ENCODE results near the gene SVIL.
"Not testable (repeated sequence)": the region's sequence is repeated elsewhere in the genome, so short reads cannot be mapped to it uniquely, and the experiment has no call there.

Gene SVIL

DNA sequence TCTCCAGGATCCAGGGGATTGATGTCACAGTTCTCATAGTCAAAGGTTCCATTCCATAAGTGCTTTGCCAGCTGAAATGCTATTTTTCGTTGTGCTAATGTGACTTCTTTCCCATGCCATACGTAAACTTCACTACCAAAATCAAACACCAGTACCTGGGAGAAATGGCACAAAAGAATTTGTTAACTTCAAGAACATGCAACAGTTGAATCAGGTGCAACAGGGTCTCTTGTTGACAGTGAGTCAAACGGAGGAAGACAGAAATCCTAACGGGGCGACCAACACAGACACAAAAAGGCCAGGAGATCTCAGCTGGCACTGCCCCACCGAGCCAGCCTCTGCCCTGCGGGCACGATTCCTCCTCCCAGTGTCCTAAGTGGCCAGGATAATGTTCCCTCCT, 150.1 kb downstream of the SVIL start:
- not testable (repeated sequence) for DNase-seq (ENCODE audit: low spot score)

GRCh38 chr10:29482591-29483431, 152.0 kb downstream of the SVIL start:
- peak; percentile 78 for DNase-seq (ENCODE audit: low spot score)

DNA sequence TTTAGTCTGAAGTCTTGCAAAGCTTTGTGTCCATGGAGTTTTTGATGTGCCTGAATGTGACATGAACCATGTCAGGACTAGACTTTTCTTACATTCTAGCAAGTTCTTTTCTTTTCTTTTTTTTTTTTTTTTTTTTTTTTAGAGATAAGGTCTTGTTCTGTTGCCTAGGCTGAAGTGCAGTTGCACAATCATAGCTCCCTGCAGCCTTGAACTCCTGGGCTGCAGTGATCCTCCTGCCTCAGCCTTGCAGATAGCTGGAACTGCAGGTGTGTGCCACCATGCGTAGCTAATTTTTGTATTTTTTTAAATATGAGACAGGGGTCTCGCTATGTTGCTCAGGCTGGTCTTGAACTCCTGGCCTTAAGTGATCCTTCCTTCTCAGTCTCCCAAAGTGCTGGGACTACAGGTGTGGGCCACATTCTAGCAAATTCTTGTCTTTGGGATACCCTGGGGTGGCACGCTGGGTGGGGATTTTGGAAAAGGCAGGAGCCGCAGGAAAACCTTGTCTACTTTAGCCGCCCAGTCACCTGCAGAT, 152.8 kb downstream of the SVIL start:
- DNase-seq (ENCODE audit: low spot score), result no peak

DNA sequence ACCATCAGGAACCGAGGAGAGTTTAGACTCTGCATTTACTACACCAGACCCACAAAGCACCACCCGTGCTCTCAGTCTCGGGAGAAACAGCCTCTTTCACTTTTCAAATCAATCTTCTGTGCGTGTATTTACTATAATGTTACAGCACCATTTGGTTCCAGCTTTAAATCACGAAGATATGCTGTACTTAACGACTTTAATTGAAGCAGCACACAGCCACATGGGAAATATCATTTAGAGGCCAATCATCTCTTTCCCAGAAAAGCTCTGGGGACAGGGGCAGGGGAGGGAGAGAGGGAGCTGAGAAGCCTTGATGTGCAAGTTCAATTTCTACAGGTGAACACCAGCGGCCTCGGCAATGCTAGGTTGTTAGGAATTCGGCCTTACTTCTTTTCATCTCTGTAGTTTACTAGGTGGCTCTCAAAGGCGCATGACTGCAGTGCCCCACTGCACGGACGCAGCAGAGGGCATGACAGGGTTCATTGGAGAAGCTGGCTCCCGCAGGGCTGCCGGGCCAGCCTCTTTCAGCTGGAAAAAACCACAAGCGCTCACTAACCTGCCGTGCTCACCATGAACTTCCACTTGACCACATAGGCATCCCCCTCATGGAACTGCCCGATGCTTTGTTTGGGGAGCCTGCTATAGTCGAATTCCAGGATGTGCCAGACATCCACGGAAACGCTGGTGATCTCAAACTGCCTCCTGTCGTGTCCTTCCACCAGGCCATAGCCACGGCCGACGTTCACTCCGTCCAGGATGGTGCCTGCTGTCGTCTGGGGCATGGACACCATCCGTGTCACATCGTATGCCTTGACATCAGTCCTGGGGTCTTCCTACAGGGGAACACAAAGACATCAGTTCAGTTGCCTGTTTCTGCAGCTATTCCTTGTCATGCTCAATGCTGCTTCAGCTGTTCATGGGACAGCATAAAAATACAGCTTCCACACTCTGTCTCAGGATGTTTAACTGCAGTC, 154.5 kb downstream of the SVIL start:
- peak; percentile 87 for DNase-seq (ENCODE audit: low spot score)

- DNase-seq (ENCODE audit: low spot score), result peak; percentile 61
Measured at GRCh38 chr10:29479081-29479925, 155.5 kb downstream of the SVIL start.

DNA sequence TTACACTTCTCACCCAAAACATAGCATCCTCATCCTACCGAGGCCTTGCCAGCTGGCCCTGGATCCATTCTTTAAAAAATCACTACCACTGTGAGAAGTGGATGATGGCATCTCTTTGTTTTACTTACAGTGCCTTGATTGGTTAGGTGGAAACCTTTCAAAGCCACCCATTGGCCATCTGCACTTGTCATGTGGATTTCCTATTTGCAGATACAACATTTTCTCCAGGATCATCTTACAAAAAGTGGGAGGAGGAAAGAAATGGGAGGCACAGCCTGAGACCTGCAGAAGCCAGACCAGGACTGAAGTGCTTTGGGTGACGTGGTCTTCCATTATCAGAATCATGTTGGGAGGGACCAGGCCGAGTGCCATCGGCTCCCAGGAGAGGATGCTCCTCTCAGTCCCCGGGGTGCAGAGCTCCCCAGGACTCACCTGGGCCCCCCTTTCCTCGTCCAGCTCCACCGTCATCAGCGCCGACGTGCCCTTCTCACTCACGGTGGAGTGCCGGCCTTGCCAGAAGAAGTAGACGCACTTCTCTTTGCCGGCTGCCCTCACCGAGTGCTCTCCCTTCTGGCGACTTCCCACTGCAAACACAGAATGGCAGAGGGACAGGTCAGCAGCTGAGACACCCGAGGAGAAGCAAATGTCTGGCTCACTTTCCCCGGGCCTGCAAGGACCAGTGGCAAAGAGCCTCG, 161.2 kb downstream of the SVIL start:
- peak; percentile 44 for DNase-seq (ENCODE audit: low spot score)

- peak; percentile 23 for DNase-seq (ENCODE audit: low spot score)
Measured at GRCh38 chr10:29473087-29473356, 161.7 kb downstream of the SVIL start.

GRCh38 chr10:29472301-29473086, 162.3 kb downstream of the SVIL start:
- DNase-seq (ENCODE audit: low spot score), result peak; percentile 78

- DNase-seq (ENCODE audit: low spot score), result peak; percentile 96
Measured at GRCh38 chr10:29471544-29471859, 163.3 kb downstream of the SVIL start.

DNA sequence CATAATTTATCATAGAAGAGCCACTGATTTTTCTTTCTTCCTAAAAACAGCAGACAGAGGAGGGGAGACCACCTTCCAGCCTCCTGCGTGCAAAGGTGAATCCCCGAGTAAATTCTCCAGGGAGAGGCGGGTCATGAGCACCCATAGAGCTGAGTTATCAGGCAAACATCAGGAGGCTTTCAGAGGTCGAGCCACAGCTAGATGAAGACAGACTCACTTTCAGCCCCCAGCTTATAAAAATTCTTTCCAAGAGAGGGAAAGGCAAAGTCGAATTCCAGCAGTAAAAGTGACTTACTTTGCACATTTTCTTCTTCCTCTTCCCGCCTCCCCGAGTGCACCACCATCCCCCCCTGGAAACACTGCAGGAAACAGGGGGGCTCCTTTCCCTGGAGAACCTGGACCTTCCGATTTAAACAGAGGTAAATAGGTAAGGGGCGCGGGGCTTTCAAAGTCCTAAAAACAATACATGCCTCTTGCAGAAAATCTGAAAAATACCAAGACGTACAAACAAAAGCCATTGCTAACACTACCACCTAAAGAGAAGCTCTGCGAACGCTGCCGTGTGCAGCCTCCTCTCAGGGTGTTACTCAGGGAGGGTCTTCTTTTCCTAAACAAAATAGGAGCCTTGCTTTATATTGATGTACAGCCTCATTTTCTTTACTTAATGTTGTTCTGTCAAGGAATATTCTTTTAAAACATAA, 163.8 kb downstream of the SVIL start:
- DNase-seq (ENCODE audit: low spot score), result peak; percentile 19

- DNase-seq (ENCODE audit: low spot score), result peak; percentile 22
Measured at GRCh38 chr10:29470355-29470705, 164.4 kb downstream of the SVIL start.

DNA sequence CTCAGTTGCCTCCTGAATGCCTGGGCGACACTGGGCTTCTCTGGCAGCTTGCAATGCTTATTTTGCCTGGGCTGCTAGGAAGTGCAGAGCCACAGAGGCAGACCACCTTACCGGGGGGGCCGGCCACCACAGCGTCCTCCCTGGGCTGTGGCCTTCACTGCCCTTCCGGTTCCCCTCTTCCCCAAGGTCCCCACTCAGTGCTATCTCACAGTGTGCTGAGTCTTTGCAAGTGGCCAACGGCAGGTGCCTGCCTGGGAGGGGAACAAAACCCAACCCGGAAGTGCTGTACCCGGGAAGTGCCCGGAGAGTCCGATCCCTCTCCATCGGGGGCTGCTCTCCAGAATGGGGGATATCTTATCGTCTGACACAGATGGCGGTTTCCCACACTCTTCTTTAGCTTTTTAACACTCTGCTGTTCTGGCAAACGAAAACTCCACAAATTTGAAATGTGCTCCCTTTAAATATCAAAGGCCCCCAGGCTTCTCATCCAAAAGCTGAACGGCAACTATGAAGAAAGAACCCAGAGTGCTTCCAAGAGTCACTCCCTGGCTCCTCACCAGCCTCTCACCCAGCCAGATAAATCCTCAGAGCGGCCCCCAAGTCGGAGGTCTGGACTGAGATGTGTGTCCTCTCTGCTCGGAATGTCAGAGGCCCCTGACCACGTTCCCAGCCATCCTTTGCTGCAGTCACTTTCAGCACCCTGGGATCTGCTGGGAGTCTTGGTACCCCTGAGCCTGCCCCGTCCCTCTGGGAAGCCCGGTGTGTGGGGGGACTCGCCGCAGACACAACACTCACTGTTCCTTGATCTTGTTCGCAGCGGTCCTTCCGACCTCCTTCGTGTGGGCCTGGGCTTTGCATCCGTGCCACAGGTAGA, 165.1 kb downstream of the SVIL start:
- DNase-seq (ENCODE audit: low spot score), result no peak

DNA sequence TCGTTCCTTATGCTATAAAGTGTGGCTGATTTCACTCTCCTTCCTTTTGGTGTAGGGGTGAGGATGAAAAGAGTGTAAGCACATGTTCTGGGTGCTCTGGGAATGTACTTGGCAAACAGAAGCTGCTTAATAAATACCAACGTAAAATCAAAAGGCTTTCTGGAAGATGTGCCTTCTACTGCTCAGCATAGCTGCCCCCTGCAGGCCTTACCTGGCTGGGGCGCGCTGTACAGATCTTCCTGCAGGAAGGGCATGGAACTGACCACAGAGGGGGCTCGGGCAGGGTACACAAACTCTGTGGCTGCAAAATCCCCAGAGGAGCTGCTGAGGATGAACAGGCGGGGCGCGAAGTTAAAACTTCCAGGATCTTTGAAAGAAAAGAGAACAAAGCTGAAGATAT, 169.4 kb downstream of the SVIL start:
- no peak for DNase-seq (ENCODE audit: low spot score)

GRCh38 chr10:29464671-29465171, 170.1 kb downstream of the SVIL start:
- not testable (repeated sequence) for DNase-seq (ENCODE audit: low spot score)

DNA sequence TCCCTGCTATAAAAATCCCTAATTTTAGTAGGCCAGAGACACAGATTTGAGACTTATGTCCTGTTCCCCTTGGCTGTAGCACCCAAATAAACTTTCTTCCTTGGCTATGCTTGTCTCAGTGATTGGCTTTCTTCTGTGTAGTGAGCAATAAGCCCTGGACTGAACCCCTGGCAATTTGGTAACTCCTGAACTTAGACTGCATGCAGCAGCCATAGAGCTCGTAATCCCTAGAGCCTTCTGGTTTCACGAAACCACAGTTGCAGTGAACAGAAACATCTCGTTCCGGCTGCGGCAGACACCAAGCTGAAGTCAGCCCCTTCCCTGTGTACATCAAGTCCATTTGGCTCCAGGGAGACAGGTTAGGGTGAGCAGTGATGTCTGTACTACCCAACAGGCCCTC, 173.7 kb downstream of the SVIL start:
- DNase-seq (ENCODE audit: low spot score), result no peak

GRCh38 chr10:29458190-29458589, 176.6 kb downstream of the SVIL start:
- not testable (repeated sequence) for DNase-seq (ENCODE audit: low spot score)

DNA sequence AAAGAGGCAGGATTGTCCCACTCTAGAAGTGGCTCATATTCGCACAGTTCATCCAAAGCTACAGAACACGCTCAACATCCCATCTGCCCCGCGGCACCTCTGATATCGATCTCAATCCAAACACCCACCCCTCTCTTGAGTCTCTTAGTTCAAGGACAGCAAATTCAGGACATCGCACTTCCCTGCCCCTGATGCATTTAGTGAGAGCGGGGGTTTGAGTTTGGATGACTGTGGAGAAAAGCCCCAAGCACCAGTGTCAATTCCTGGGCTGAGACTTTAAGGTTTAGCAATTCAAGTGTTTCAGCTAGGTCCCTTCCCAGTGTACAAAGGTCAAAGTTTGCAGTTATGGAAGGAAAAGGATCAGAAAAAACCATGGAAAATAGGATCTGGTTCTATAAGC, 179.7 kb downstream of the SVIL start:
- DNase-seq (ENCODE audit: low spot score), result no peak

GRCh38 chr10:29454250-29454649, 180.5 kb downstream of the SVIL start:
- DNase-seq (ENCODE audit: low spot score), result no peak

DNA sequence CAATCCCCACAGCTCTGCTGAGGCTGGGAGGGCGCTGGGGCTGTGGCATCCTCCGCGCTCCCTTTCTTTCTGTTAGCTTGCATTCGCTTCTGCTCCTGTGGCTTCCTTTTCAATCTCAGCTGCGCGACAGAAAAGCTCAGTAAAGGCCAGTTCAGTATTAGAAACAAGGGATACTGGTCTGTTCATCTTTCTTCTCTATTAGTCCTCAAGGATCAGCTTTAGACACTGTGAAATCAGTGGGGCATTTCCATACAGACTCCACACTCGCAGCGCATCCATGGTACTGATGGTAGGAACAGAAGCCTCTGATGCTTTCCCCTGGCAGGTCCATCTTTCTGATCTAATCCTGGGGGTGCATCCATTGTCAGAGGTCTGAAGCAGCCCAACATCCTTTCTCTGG, 182.2 kb downstream of the SVIL start:
- no peak for DNase-seq (ENCODE audit: low spot score)

Data from kidney tubule cell (primary cell).